T-helper 17 cell (primary cell): ENCODE data around the gene STK17B. TPM values are rescaled to one million over a fixed set of nuclear protein-coding genes. Genes with fewer than 3 reads are reported as not detected.

Experiments used
- ATAC-seq: fragments of 150-1000 bp; cut with Tn5 transposase; 2 replicates; pipeline ENCODE4 v1.10.0; 2021; ENCODE audit warnings: mild to moderate bottlenecking, moderate library complexity
- DNase-seq, 3 donors: peaks; one replicate each; pipeline versions ENCODE4 v3.0.0 to v3.0.0-alpha.2; 2020 to 2021
- H3K9me3 ChIP-seq: one replicate; pipeline ENCODE4 v1.7.0; 2013; ENCODE audit warnings: low read length, mild to moderate bottlenecking; ENCODE audit not compliant: control insufficient read depth, poor library complexity, severe bottlenecking
- H3K27ac Mint-ChIP-seq: one replicate; pipeline ENCODE4 v1.8.0; 2022; ENCODE audit warnings: mild to moderate bottlenecking, moderate library complexity, mixed read lengths
- H3K27me3 Mint-ChIP-seq: one replicate; pipeline ENCODE4 v1.8.0; 2022; ENCODE audit warnings: mixed read lengths
- H3K36me3 Mint-ChIP-seq: one replicate; pipeline ENCODE4 v1.8.0; 2022; ENCODE audit warnings: low read depth, mixed read lengths
- H3K4me1 Mint-ChIP-seq: one replicate; pipeline ENCODE4 v1.8.0; 2022; ENCODE audit warnings: mild to moderate bottlenecking, mixed read lengths
- H3K4me3 Mint-ChIP-seq: one replicate; pipeline ENCODE4 v1.8.0; 2022; ENCODE audit warnings: mild to moderate bottlenecking, moderate library complexity, mixed read lengths
- total RNA-seq, 4 donors: library from RNA in 2 of 4; stranded (reverse) in 2 of 4; gene quantifications; one replicate each; pipeline ENCODE4 v1.2.3 and lab custom pipeline; 2022 to 2026

The STK17B gene
- 100 to 1,000 TPM; 417 to 460 TPM for total RNA-seq
- 1,026 to 1,339 reads per million in 2 donors for total RNA-seq (lab: John Stamatoyannopoulos, UW)

- ATAC-seq (peak; percentile 70), DNase-seq (peak; percentile 92 to 98 (median 96))
- Mint-ChIP-seq H3K4me3 (peak within 1 kb of the TSS; percentile 93), H3K36me3 (peaks cover 14% of the 10 kb centered on the region), H3K4me1 (peaks cover 37% of the 10 kb centered on the region), H3K27ac (peak within 1 kb of the TSS; percentile 100), H3K27me3 (no peaks in the 10 kb centered on the region)
- no peaks in the 10 kb centered on the region for H3K9me3 ChIP-seq
These were observed at the start of gene STK17B for GRCh38 chr2:196171248-196171871. STK17B (minus strand) TSS chr2:196171578; CDS start chr2:196163383, 8,195 bp downstream.

DNA sequence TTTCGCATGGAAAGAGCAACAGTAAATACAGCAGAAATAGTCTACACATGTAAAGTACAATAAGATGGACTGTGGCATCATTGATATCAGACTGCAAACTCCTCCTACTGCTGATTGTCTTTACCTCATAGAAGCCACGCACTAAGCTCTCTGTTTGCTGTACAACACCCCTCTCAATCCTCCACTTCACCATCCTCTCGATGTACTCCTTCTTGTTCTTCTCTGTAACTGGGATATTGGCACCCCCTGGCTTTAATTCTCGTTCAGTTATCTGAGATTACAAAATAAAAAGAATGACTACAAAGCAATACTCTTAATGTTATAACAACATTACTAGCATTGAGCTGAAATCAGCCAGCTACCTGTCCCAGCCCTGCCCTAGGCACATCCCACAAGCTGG is 49.3 kb upstream of the STK17B start:
- H3K9me3 ChIP-seq, result no peaks in the 10 kb centered on the region
- Mint-ChIP-seq H3K27ac (peak overlapping the region; percentile 83), H3K36me3 (no peaks in the 10 kb centered on the region), H3K4me3 (no peak overlapping the region), H3K4me1 (peaks cover 36% of the 10 kb centered on the region), H3K27me3 (no peaks in the 10 kb centered on the region)
- ATAC-seq (peak; percentile 87), DNase-seq (no peak)

DNA sequence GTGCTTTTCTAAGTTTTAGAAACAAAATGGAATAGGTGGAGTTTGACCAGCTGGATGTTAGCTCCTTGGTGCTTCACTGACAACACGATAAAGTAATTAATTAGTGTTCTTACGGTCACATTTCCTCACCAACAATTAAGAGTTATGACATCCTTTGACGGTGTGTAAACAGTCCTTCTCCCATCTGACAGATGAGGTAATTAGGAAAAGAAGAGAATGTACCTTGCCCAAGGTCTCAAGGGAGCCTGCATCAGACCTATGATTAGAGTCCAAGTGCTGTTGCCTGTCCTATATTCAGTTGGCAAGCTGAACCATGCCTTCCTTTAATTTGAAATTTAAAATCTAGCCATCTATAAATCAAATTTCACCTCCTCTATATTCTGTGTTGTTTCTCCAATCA is 48.3 kb upstream of the STK17B start:
- Mint-ChIP-seq H3K4me3 (no peak overlapping the region), H3K36me3 (no peaks in the 10 kb centered on the region), H3K27ac (no peak overlapping the region), H3K27me3 (no peaks in the 10 kb centered on the region), H3K4me1 (peaks cover 33% of the 10 kb centered on the region)
- ATAC-seq (no peak), DNase-seq (no peak)
- no peaks in the 10 kb centered on the region for H3K9me3 ChIP-seq

DNA sequence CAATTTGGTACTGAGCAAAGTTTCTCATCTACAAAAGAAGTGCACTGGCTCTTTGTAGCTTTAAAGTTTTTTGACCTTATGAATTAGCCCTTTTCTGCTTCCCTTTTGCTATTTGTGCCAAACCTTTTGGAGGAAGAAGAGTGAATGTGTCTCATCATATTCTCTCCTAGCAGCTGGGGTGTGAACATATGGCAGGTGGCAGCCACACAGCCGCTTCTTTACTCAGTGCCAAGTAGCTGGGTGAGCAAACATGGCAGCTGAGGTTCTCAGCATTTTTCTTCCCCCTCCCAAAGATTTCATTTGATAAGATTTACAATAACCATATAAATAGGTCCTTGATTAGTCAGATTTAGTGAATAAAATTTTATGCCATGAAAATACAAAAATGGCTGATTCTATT is 46.7 kb upstream of the STK17B start:
- Mint-ChIP-seq H3K27ac (peak overlapping the region; percentile 21), H3K36me3 (no peaks in the 10 kb centered on the region), H3K4me3 (no peak overlapping the region), H3K27me3 (no peaks in the 10 kb centered on the region), H3K4me1 (peaks cover 21% of the 10 kb centered on the region)
- ATAC-seq (no peak), DNase-seq (no peak)
- no peaks in the 10 kb centered on the region for H3K9me3 ChIP-seq

DNA sequence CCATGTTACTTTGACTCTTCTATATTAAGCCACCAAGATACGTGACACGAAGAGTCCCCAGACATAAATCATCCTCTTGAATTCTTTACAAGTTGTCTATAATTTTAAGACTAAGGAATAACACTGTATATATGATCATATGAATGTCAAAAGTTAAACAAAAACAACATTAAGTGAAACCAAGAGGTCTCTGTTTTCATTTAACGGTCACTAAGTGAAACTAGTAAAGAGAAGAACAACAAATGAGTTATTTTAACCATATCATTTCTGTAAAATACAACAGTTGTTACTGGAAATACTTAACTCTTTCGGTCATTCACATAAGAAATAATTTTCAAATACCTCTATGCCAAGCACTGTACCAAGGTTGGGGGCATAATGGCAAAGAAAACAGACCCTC is 45.7 kb upstream of the STK17B start:
- ATAC-seq (no peak), DNase-seq (no peak)
- Mint-ChIP-seq H3K4me1 (peaks cover 28% of the 10 kb centered on the region), H3K27me3 (no peaks in the 10 kb centered on the region), H3K4me3 (no peak overlapping the region), H3K27ac (peak overlapping the region; percentile 9), H3K36me3 (no peaks in the 10 kb centered on the region)
- H3K9me3 ChIP-seq, result no peaks in the 10 kb centered on the region

DNA sequence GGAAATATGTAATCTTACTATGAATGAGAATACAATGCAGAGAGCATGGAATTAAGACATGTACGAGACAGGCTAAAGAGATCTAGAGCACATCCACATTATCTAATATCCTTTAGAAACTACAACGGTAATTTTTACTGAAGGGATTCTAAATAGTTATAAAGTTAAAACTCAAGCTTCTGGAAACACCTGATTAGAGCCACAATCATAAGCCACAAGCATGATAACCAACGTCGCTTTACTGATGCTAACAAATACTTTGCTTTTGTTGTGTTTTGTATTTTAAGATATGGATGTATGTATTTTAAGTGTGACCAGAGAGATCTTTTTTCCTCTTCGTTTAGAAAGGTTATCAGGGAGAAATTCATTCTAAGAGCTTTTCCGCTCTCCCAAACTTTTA is 44.0 kb upstream of the STK17B start:
- H3K9me3 ChIP-seq, result no peaks in the 10 kb centered on the region
- DNase-seq (no peak), ATAC-seq (no peak)
- Mint-ChIP-seq H3K27ac (no peak overlapping the region), H3K27me3 (no peaks in the 10 kb centered on the region), H3K4me3 (no peak overlapping the region), H3K36me3 (no peaks in the 10 kb centered on the region), H3K4me1 (peaks cover 30% of the 10 kb centered on the region)

GRCh38 chr2:196214156-196214555 is 42.8 kb upstream of the STK17B start:
- H3K9me3 ChIP-seq, result no peaks in the 10 kb centered on the region
- ATAC-seq (no peak), DNase-seq (no peak)
- Mint-ChIP-seq H3K27me3 (no peaks in the 10 kb centered on the region), H3K36me3 (no peaks in the 10 kb centered on the region), H3K4me1 (peaks cover 30% of the 10 kb centered on the region), H3K27ac (peak overlapping the region; percentile 99), H3K4me3 (no peak overlapping the region)

- H3K27ac Mint-ChIP-seq, result peak overlapping the region; percentile 99
- peaks cover 38% of the 10 kb centered on the region for H3K4me1 Mint-ChIP-seq
- H3K27me3 Mint-ChIP-seq, result no peaks in the 10 kb centered on the region
- H3K4me3 Mint-ChIP-seq, result no peak overlapping the region
- no peak for ATAC-seq
- no peaks in the 10 kb centered on the region for H3K36me3 Mint-ChIP-seq
- no peak for DNase-seq
- H3K9me3 ChIP-seq, result no peaks in the 10 kb centered on the region
These were observed 42.0 kb upstream of the STK17B start for GRCh38 chr2:196213252-196213980.

GRCh38 chr2:196208915-196209314 is 37.5 kb upstream of the STK17B start:
- peaks cover 34% of the 10 kb centered on the region for H3K4me1 Mint-ChIP-seq
- H3K36me3 Mint-ChIP-seq, result no peaks in the 10 kb centered on the region
- no peaks in the 10 kb centered on the region for H3K27me3 Mint-ChIP-seq
- no peaks in the 10 kb centered on the region for H3K9me3 ChIP-seq
- H3K27ac Mint-ChIP-seq, result peak overlapping the region; percentile 86
- peak overlapping the region; percentile 4 for H3K4me3 Mint-ChIP-seq
- no peak for ATAC-seq
- no peak for DNase-seq

- DNase-seq, result no peak
- H3K4me1 Mint-ChIP-seq, result peaks cover 30% of the 10 kb centered on the region
- peak overlapping the region; percentile 1 for H3K27ac Mint-ChIP-seq
- no peak for ATAC-seq
- H3K4me3 Mint-ChIP-seq, result no peak overlapping the region
- no peaks in the 10 kb centered on the region for H3K27me3 Mint-ChIP-seq
- no peaks in the 10 kb centered on the region for H3K9me3 ChIP-seq
- H3K36me3 Mint-ChIP-seq, result no peaks in the 10 kb centered on the region
These were observed 35.4 kb upstream of the STK17B start for GRCh38 chr2:196206804-196207203.

GRCh38 chr2:196205881-196206435 is 34.6 kb upstream of the STK17B start:
- DNase-seq, result no peak
- no peak overlapping the region for H3K4me3 Mint-ChIP-seq
- H3K4me1 Mint-ChIP-seq, result peaks cover 29% of the 10 kb centered on the region
- no peaks in the 10 kb centered on the region for H3K9me3 ChIP-seq
- H3K36me3 Mint-ChIP-seq, result no peaks in the 10 kb centered on the region
- H3K27ac Mint-ChIP-seq, result peak overlapping the region; percentile 1
- no peak for ATAC-seq
- H3K27me3 Mint-ChIP-seq, result no peaks in the 10 kb centered on the region

GRCh38 chr2:196205011-196205766 is 33.8 kb upstream of the STK17B start:
- ATAC-seq (no peak), DNase-seq (no peak)
- no peaks in the 10 kb centered on the region for H3K9me3 ChIP-seq
- Mint-ChIP-seq H3K27me3 (no peaks in the 10 kb centered on the region), H3K4me1 (peaks cover 31% of the 10 kb centered on the region), H3K4me3 (no peak overlapping the region), H3K36me3 (no peaks in the 10 kb centered on the region), H3K27ac (peak overlapping the region; percentile 1)
